GM23338 (cell line): ENCODE measurements around the gene RNF220. TPM values are rescaled to one million over a fixed set of nuclear protein-coding genes. Genes with fewer than 3 reads are reported as not detected.
"Not testable (repeated sequence)": the region's sequence is repeated elsewhere in the genome, so short reads cannot be mapped to it uniquely, and the experiment has no call there.

Experiments
- ATAC-seq: fragments of 200-7000 bp; cut with Tn5 transposase; 3 replicates; pipeline ENCODE4 v1.9.1; 2020
- DNase-seq: peaks from one replicate; pipeline ENCODE4 v3.0.0-alpha.2; 2015; ENCODE audit warnings: low spot score
- H2AFZ ChIP-seq: fragments of 200-600 bp; sonication (generic); 2 replicates; pipeline ENCODE4 v1.8.0; 2016; ENCODE audit warnings: antibody characterized with exemption, mild to moderate bottlenecking, moderate library complexity
- H3F3A ChIP-seq: fragments of 200-600 bp; sonication (generic); replicated peaks from 2 replicates; pipeline ENCODE4 v1.8.0; 2017; ENCODE audit warnings: antibody characterized with exemption, mixed run types, low read depth
- H3K27ac ChIP-seq: fragments of 200-600 bp; sonication (generic); 2 replicates; pipeline ENCODE4 v1.6.1; 2016; ENCODE audit warnings: low read depth
- H3K27me3 ChIP-seq: fragments of 200-600 bp; sonication (generic); 2 replicates; pipeline ENCODE4 v1.8.0; 2016; ENCODE audit warnings: mild to moderate bottlenecking, mixed run types, moderate library complexity; ENCODE audit not compliant: insufficient read depth
- H3K36me3 ChIP-seq: fragments of 200-600 bp; sonication (generic); 2 replicates; pipeline ENCODE4 v1.8.0; 2016; ENCODE audit warnings: mild to moderate bottlenecking; ENCODE audit not compliant: insufficient read depth
- H3K4me1 ChIP-seq: fragments of 200-600 bp; sonication (generic); 2 replicates; pipeline ENCODE4 v1.8.0; 2016; ENCODE audit warnings: mild to moderate bottlenecking, moderate library complexity; ENCODE audit not compliant: insufficient read depth
- H3K4me2 ChIP-seq: fragments of 200-600 bp; sonication (generic); 2 replicates; pipeline ENCODE4 v1.7.1; 2017; ENCODE audit warnings: mixed run types
- H3K4me3 ChIP-seq: fragments of 200-600 bp; sonication (generic); 2 replicates; pipeline ENCODE4 v1.6.1; 2016; ENCODE audit warnings: mixed run types
- H3K79me2 ChIP-seq: fragments of 200-600 bp; sonication (generic); replicated peaks from 2 replicates; pipeline ENCODE4 v1.8.0; 2017; ENCODE audit warnings: mild to moderate bottlenecking; ENCODE audit not compliant: insufficient read depth
- H3K9me2 ChIP-seq: fragments of 200-600 bp; sonication (generic); 2 replicates; pipeline ENCODE4 v1.8.0; 2017; ENCODE audit not compliant: insufficient read depth
- H4K20me1 ChIP-seq: fragments of 200-600 bp; sonication (generic); replicated peaks from 2 replicates; pipeline ENCODE4 v1.8.0; 2017; ENCODE audit warnings: mild to moderate bottlenecking; ENCODE audit not compliant: insufficient read depth
- H3K27ac Mint-ChIP-seq: 2 replicates; pipeline ENCODE4 v1.8.0; 2020; ENCODE audit warnings: inconsistent platforms, mild to moderate bottlenecking, moderate library complexity, mixed read lengths
- H3K27me3 Mint-ChIP-seq: 3 replicates; pipeline ENCODE4 v1.8.0; 2022; ENCODE audit warnings: low read depth, mild to moderate bottlenecking, moderate library complexity, mixed read lengths, inconsistent platforms; ENCODE audit not compliant: insufficient read depth, poor library complexity
- H3K36me3 Mint-ChIP-seq: 3 replicates; pipeline ENCODE4 v1.8.0; 2021; ENCODE audit warnings: low read depth, mild to moderate bottlenecking, inconsistent platforms, moderate library complexity, mixed read lengths
- H3K4me1 Mint-ChIP-seq: 3 replicates; pipeline ENCODE4 v1.8.0; 2020; ENCODE audit warnings: mild to moderate bottlenecking, inconsistent platforms, mixed read lengths
- H3K4me3 Mint-ChIP-seq: 3 replicates; pipeline ENCODE4 v1.8.0; 2021; ENCODE audit warnings: moderate library complexity, mild to moderate bottlenecking, inconsistent platforms, mixed read lengths
- H3K9me3 Mint-ChIP-seq: 3 replicates; pipeline ENCODE4 v1.8.0; 2020; ENCODE audit warnings: moderate library complexity, mild to moderate bottlenecking, inconsistent platforms, mixed read lengths
- CREB1 ChIP-seq: fragments of 250-450 bp; sonication (Bioruptor Pico); IDR thresholded peaks from 2 replicates; pipeline ENCODE4 v1.5.0; 2020; ENCODE audit warnings: low read depth, mild to moderate bottlenecking, moderate library complexity
- EZH2 ChIP-seq: fragments of 200-600 bp; sonication (generic); IDR thresholded peaks from one replicate; pipeline ENCODE4 v1.8.0; 2017; ENCODE audit warnings: antibody characterized with exemption, mild to moderate bottlenecking, low read depth; ENCODE audit not compliant: unreplicated experiment
- EZH2phosphoT487 ChIP-seq: fragments of 200-600 bp; sonication (generic); IDR thresholded peaks from one replicate; pipeline ENCODE4 v1.8.1; 2018; ENCODE audit warnings: antibody characterized with exemption; ENCODE audit not compliant: unreplicated experiment
- JUNB ChIP-seq: IDR thresholded peaks from one replicate; pipeline ENCODE4 v1.6.1; 2016; ENCODE audit warnings: antibody characterized with exemption; ENCODE audit not compliant: unreplicated experiment
- NANOG ChIP-seq: IDR thresholded peaks from 2 replicates; pipeline ENCODE4 v1.6.1; 2016; ENCODE audit warnings: antibody characterized with exemption, borderline replicate concordance
- POLR2AphosphoS5 ChIP-seq: IDR thresholded peaks from 2 replicates; pipeline ENCODE4 v1.6.1; 2016; ENCODE audit warnings: antibody characterized with exemption, low read depth
- STAT1 ChIP-seq: IDR thresholded peaks from one replicate; pipeline ENCODE4 v1.6.1; 2016; ENCODE audit warnings: antibody characterized with exemption; ENCODE audit not compliant: unreplicated experiment
- ZNF114 ChIP-seq: fragments of 250-450 bp; sonication (Bioruptor Pico); IDR thresholded peaks from 2 replicates; pipeline ENCODE4 v1.5.0; 2020; ENCODE audit warnings: mild to moderate bottlenecking, moderate library complexity
- ZNF331 ChIP-seq: fragments of 250-450 bp; sonication (Bioruptor Pico); IDR thresholded peaks from 2 replicates; pipeline ENCODE4 v1.5.0; 2020; ENCODE audit warnings: low read depth, mild to moderate bottlenecking, moderate library complexity
- polyA plus RNA-seq: library from polyadenylated mRNA; unstranded; fragments of >200 nt; fragmentation: Nextera tagmentation; extraction: Ambion mirVana; gene quantifications from 2 replicates; pipeline ENCODE4 v1.2.1, GENCODE V29; 2016
- total RNA-seq: library from RNA; depleted of rRNA; stranded (reverse); fragments of >200 nt; shearing (Covaris generic); gene quantifications from 2 replicates; pipeline ENCODE4 v1.2.3, GENCODE V29; 2014
- TF ChIP-seq, protein P1 (sequence below), 2 experiments: fragments of 200-600 bp in 1 of 2; sonication (generic) in 1 of 2; conservative IDR thresholded peaks; 2 replicates each; pipeline versions ENCODE4 v1.5.1 to v1.6.1; 2016 to 2017; ENCODE audit warnings: antibody characterized with exemption in 2 of 2, low read depth in 2 of 2, mild to moderate bottlenecking in 2 of 2, moderate library complexity in 1 of 2
- TF ChIP-seq, protein P2 (sequence below): fragments of 250-450 bp; sonication (Bioruptor Pico); IDR thresholded peaks from 2 replicates; pipeline ENCODE4 v1.5.0; 2020; ENCODE audit warnings: mild to moderate bottlenecking, moderate library complexity
- TF ChIP-seq, protein P3 (sequence below): IDR thresholded peaks from 2 replicates; pipeline ENCODE4 v1.6.1; 2016; ENCODE audit warnings: antibody characterized with exemption

RNF220 gene
- total and polyA plus RNA-seq, 2 experiments from 2014 or later = 72.8 to 168 TPM

DNA sequence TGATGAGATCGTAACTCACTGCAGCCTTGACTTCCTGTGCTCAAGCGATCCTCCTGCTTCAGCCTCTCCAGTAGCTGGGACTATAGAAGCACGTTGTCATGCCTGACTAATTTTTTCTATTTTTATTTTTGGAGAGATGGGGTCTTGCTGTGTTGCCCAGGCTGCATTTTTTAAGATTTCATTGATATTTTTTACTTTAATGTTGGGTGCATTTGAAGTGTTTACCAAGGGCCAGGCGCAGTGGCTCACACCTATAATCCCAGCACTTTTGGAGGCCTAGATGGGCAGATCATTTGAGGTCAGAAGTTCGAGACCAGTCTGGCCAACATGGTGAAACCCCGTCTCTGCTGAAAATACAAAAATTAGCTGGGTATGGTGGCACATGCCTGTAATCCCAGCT is 97.8 kb downstream of the RNF220 start:
- ATAC-seq, H3K4me2 ChIP-seq, H2AFZ ChIP-seq, H3K36me3 Mint-ChIP-seq, DNase-seq, H3K9me3 Mint-ChIP-seq, H4K20me1 ChIP-seq, H3K36me3 ChIP-seq, H3K27ac Mint-ChIP-seq, H3K4me3 Mint-ChIP-seq, H3K27ac ChIP-seq, H3K9me2 ChIP-seq, H3K4me3 ChIP-seq: not testable (repeated sequence)
- H3K27me3 ChIP-seq = peaks cover 11% of the 10 kb centered on the region; the same call in 1 of the 2 replicates
- Mint-ChIP-seq H3K4me1 (peaks cover 48% of the 10 kb centered on the region), H3K27me3 (peaks cover 18% of the 10 kb centered on the region)
- peaks cover 24% of the 10 kb centered on the region; the same call in 1 of the 2 replicates for H3F3A ChIP-seq
- H3K79me2 ChIP-seq = peaks cover 21% of the 10 kb centered on the region
- peaks cover 76% of the 10 kb centered on the region for H3K4me1 ChIP-seq

DNA sequence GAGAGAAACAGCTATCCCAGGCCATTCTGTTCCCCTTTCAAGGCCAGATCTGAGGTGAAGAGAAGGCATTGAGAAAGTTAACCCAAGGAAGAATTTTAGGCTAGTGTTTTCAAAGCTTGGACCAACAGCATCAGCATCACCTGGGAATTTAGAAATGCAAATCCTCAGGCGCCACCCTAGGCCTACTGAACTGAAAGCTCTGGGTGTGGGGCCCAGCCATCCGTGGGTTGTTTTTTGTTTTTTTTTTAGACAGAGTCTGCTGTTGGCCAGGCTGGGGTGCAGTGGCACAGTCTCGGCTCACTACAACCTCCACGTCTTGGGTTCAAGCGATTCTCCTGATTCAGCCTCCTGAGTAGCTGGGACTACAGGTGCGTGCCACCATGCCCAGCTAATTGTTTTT is 98.6 kb downstream of the RNF220 start:
- Histone ChIP-seq H3K9me2 (peaks cover 8% of the 10 kb centered on the region; the same call in 1 of the 2 replicates), H3F3A (peaks cover 24% of the 10 kb centered on the region; the same call in 1 of the 2 replicates), H3K27ac (no peak overlapping the region), H3K4me2 (no peak overlapping the region), H3K4me1 (peaks cover 82% of the 10 kb centered on the region), H3K79me2 (peaks cover 23% of the 10 kb centered on the region), H3K27me3 (peaks cover 9% of the 10 kb centered on the region; the same call in 1 of the 2 replicates), H3K36me3 (no peaks in the 10 kb centered on the region), H3K4me3 (no peak overlapping the region), H4K20me1 (no peaks in the 10 kb centered on the region), H2AFZ (no peak overlapping the region)
- peaks cover 21% of the 10 kb centered on the region for H3K27me3 Mint-ChIP-seq
- no peak overlapping the region for H3K27ac Mint-ChIP-seq
- no peaks in the 10 kb centered on the region for H3K9me3 Mint-ChIP-seq
- peaks cover 57% of the 10 kb centered on the region for H3K4me1 Mint-ChIP-seq
- DNase-seq = no peak
- H3K36me3 Mint-ChIP-seq = no peaks in the 10 kb centered on the region
- no peak overlapping the region for H3K4me3 Mint-ChIP-seq
- ATAC-seq = no peak
- TF ChIP-seq STAT1 = no peak
- TF ChIP-seq POLR2AphosphoS5 = no peak
- no peak for TF ChIP-seq NANOG
- no peak for TF ChIP-seq EZH2phosphoT487
- no peak for TF ChIP-seq ZNF331 (CRISPR knock-in tag)
- TF ChIP-seq, protein P1, sequence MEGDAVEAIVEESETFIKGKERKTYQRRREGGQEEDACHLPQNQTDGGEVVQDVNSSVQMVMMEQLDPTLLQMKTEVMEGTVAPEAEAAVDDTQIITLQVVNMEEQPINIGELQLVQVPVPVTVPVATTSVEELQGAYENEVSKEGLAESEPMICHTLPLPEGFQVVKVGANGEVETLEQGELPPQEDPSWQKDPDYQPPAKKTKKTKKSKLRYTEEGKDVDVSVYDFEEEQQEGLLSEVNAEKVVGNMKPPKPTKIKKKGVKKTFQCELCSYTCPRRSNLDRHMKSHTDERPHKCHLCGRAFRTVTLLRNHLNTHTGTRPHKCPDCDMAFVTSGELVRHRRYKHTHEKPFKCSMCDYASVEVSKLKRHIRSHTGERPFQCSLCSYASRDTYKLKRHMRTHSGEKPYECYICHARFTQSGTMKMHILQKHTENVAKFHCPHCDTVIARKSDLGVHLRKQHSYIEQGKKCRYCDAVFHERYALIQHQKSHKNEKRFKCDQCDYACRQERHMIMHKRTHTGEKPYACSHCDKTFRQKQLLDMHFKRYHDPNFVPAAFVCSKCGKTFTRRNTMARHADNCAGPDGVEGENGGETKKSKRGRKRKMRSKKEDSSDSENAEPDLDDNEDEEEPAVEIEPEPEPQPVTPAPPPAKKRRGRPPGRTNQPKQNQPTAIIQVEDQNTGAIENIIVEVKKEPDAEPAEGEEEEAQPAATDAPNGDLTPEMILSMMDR (conservative IDR thresholded peaks at IDR 0.05; ENCODE audit: low read depth in 2 of 2) = no peak
- no peak for TF ChIP-seq CREB1 (CRISPR knock-in tag)
- no peak for TF ChIP-seq ZNF114 (CRISPR knock-in tag)
- TF ChIP-seq, protein P2, sequence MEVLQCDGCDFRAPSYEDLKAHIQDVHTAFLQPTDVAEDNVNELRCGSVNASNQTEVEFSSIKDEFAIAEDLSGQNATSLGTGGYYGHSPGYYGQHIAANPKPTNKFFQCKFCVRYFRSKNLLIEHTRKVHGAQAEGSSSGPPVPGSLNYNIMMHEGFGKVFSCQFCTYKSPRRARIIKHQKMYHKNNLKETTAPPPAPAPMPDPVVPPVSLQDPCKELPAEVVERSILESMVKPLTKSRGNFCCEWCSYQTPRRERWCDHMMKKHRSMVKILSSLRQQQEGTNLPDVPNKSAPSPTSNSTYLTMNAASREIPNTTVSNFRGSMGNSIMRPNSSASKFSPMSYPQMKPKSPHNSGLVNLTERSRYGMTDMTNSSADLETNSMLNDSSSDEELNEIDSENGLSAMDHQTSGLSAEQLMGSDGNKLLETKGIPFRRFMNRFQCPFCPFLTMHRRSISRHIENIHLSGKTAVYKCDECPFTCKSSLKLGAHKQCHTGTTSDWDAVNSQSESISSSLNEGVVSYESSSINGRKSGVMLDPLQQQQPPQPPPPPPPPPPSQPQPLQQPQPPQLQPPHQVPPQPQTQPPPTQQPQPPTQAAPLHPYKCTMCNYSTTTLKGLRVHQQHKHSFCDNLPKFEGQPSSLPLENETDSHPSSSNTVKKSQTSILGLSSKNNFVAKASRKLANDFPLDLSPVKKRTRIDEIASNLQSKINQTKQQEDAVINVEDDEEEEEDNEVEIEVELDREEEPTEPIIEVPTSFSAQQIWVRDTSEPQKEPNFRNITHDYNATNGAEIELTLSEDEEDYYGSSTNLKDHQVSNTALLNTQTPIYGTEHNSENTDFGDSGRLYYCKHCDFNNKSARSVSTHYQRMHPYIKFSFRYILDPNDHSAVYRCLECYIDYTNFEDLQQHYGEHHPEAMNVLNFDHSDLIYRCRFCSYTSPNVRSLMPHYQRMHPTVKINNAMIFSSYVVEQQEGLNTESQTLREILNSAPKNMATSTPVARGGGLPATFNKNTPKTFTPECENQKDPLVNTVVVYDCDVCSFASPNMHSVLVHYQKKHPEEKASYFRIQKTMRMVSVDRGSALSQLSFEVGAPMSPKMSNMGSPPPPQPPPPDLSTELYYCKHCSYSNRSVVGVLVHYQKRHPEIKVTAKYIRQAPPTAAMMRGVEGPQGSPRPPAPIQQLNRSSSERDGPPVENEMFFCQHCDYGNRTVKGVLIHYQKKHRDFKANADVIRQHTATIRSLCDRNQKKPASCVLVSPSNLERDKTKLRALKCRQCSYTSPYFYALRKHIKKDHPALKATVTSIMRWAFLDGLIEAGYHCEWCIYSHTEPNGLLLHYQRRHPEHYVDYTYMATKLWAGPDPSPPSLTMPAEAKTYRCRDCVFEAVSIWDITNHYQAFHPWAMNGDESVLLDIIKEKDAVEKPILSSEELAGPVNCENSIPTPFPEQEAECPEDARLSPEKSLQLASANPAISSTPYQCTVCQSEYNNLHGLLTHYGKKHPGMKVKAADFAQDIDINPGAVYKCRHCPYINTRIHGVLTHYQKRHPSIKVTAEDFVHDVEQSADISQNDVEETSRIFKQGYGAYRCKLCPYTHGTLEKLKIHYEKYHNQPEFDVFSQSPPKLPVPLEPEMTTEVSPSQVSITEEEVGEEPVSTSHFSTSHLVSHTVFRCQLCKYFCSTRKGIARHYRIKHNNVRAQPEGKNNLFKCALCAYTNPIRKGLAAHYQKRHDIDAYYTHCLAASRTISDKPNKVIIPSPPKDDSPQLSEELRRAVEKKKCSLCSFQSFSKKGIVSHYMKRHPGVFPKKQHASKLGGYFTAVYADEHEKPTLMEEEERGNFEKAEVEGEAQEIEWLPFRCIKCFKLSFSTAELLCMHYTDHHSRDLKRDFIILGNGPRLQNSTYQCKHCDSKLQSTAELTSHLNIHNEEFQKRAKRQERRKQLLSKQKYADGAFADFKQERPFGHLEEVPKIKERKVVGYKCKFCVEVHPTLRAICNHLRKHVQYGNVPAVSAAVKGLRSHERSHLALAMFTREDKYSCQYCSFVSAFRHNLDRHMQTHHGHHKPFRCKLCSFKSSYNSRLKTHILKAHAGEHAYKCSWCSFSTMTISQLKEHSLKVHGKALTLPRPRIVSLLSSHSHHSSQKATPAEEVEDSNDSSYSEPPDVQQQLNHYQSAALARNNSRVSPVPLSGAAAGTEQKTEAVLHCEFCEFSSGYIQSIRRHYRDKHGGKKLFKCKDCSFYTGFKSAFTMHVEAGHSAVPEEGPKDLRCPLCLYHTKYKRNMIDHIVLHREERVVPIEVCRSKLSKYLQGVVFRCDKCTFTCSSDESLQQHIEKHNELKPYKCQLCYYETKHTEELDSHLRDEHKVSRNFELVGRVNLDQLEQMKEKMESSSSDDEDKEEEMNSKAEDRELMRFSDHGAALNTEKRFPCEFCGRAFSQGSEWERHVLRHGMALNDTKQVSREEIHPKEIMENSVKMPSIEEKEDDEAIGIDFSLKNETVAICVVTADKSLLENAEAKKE (CRISPR knock-in tag) = no peak
- TF ChIP-seq, protein P3, sequence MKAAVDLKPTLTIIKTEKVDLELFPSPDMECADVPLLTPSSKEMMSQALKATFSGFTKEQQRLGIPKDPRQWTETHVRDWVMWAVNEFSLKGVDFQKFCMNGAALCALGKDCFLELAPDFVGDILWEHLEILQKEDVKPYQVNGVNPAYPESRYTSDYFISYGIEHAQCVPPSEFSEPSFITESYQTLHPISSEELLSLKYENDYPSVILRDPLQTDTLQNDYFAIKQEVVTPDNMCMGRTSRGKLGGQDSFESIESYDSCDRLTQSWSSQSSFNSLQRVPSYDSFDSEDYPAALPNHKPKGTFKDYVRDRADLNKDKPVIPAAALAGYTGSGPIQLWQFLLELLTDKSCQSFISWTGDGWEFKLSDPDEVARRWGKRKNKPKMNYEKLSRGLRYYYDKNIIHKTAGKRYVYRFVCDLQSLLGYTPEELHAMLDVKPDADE = no peak
- no peak for TF ChIP-seq JUNB
- no peak for TF ChIP-seq EZH2
